Endothelial cell of umbilical vein (primary cell): ENCODE measurements around the gene EEIG1.

Experiments
- EZH2 ChIP-seq: IDR thresholded peaks from 2 replicates; pipeline ENCODE4 v1.6.1; 2012; ENCODE audit warnings: borderline replicate concordance, low read depth, mild to moderate bottlenecking, moderate library complexity, low read length, inconsistent platforms; ENCODE audit not compliant: severe bottlenecking
- GATA2 ChIP-seq: IDR thresholded peaks from 2 replicates; pipeline ENCODE4 v1.7.0; 2011; ENCODE audit warnings: low read depth, mild to moderate bottlenecking, moderate library complexity, mixed read lengths, low read length; ENCODE audit not compliant: insufficient read length, insufficient read depth
- POLR2A ChIP-seq: IDR thresholded peaks from 2 replicates; pipeline ENCODE4 v1.6.1; 2012; ENCODE audit warnings: low read depth, mild to moderate bottlenecking, control low read depth, low read length
- TF ChIP-seq, protein P1 (sequence below), 2 donors: IDR thresholded peaks; 1 replicate in 1 of 2; 2 replicates in 1 of 2; pipeline ENCODE4 v1.5.1; 2011; ENCODE audit warnings: low read length in 2 of 2, mild to moderate bottlenecking in 2 of 2, moderate library complexity in 2 of 2, control low read depth in 1 of 2, inconsistent platforms in 1 of 2, low read depth in 1 of 2; ENCODE audit not compliant: insufficient read depth in 1 of 2; ENCODE audit errors: extremely low read depth in 1 of 2

DNA sequence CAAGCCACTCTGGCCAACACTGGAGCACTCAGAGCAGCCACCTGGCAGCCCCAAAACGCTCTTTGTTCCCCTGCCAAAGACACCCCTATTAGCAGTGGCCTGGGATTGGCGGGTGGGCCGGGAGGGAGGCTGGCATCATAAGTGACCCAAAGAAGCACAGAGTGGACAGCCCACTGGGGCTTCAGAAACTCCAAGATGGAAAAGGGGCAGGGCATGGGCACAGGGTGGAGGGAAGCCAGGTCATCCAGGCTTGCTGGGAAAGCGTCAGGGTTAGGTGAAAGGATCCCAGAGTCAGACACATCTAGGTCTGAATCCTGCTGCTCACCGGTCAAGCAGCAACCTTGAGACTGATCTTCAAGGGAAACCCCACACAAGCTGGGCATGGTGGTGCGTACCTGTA lies 14.8 kb downstream of the EEIG1 start:
- TF ChIP-seq, protein P1, sequence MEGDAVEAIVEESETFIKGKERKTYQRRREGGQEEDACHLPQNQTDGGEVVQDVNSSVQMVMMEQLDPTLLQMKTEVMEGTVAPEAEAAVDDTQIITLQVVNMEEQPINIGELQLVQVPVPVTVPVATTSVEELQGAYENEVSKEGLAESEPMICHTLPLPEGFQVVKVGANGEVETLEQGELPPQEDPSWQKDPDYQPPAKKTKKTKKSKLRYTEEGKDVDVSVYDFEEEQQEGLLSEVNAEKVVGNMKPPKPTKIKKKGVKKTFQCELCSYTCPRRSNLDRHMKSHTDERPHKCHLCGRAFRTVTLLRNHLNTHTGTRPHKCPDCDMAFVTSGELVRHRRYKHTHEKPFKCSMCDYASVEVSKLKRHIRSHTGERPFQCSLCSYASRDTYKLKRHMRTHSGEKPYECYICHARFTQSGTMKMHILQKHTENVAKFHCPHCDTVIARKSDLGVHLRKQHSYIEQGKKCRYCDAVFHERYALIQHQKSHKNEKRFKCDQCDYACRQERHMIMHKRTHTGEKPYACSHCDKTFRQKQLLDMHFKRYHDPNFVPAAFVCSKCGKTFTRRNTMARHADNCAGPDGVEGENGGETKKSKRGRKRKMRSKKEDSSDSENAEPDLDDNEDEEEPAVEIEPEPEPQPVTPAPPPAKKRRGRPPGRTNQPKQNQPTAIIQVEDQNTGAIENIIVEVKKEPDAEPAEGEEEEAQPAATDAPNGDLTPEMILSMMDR (IDR thresholded peaks at IDR 0.05; ENCODE audit: extremely low read depth in 1 of 2, insufficient read depth in 1 of 2, low read depth in 1 of 2, low read length in 2 of 2) = no peak
- TF ChIP-seq EZH2 (no peak), GATA2 (no peak), POLR2A (no peak)
